Measurements from ENCODE around the gene RAD51B.
"Not testable (repeated sequence)": the region's sequence is repeated elsewhere in the genome, so short reads cannot be mapped to it uniquely, and the experiment has no call there.

The RAD51B gene

GRCh38 chr14:67987606-67988005 lies 168.0 kb downstream of the RAD51B start:
- DNase-seq, result no peak

DNA sequence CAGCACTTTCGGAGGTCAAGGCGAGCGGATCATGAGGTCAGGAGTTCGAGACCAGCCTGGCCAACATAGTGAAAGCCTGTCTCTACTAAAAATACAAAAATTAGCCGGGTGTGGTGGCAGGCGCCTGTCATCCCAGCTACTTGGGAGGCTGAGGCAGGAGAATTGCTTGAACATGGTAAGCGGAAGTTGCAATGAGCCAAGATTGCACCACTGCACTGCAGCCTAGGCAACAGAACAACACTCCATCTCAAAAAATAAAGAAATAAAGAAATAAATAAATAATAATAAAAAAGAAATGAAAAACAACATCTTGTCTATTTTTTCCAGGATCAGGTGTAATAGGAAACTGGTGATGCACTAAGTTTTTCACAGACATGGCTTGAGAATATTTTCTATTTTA lies 168.6 kb downstream of the RAD51B start:
- not testable (repeated sequence) for DNase-seq

- no peak for DNase-seq
These were observed 171.0 kb downstream of the RAD51B start for GRCh38 chr14:67990576-67990975.

DNA sequence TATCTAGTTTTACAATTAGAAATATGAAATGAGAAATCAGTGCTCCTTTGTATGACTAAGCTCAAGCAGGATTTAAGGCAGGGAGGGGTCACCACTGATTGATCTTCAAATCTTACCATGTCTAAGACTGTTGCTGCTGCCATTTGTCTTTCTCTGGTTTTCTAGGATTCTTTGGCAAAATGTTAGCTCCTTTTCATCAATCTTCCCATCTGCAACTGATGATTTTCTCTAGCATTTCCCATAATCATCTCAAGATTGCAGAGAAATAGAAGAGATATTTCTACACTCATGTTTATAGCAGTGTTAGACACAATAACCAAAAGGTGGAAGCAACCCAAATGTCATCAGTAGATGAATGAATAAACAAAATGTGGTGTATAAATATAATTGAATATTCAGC lies 175.0 kb downstream of the RAD51B start:
- no peak for DNase-seq

DNA sequence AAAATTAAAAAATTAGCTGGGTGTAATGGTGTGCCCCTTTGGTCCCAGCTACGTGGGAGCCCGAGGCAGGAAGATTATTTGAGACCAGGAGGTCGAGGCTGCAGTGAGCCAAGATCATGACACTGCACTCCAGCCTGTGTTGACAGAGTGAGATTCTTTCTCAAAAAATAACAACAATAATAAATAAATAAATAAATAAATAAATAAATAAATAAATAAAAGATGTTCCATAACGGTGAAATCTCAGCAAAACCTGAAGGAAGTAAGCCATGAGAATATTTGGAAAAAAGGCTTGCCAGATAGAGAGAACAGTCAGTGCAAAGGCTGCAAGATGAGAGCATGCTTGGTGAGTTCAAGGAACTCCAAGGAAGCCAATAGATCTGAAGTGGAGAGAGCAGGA lies 176.7 kb downstream of the RAD51B start:
- DNase-seq, result no peak

- no peak for DNase-seq
These were observed 179.3 kb downstream of the RAD51B start for GRCh38 chr14:67998834-67999233.

DNA sequence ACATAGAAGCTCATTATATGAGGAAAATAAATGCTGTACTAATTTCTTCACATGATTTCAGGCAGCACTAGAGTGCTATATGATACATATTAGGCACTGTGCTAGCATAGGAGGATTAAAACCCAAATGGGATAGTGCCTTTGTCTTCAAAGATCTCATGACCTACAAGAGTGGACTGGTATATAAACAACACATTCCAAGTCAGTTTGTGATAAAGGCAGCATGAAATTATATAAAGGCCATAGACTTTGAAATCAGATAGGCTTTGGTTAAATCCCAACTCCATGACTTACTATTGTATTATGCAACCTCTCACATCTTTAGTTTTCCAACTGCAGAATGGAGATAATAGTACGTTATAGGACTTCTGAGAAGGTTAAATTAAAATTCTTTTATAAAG lies 179.7 kb downstream of the RAD51B start:
- DNase-seq, result no peak

DNA sequence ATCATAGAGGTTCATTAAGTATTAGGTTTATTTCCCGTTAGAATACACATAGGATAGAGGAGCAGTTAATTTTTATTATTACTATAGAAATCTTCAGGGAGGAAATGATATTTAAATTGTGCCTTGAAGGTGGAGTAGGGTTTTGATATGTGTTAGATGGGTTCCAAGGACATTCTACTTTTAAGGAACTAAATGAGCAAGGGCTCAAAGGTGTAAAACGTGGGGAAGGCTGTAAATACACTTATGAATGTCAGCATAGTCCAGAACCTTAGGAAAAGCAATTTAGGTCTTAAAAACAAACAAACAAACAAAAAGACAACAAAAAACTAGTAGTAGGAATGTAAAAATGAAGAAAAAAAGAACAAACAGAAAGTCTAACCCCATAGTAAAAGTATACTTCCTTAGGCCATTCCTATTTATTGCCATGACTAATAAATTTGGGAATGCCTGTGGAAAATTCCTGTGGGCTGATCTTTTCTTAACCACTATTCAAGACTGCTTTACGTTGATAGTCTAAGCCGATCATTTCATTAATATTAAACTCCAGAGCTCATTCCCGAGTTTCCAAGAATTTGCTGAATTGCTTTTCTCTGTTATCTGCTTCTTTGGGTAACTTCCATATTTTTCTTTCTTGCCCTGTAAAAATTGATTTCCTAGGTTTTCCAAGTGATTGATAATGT lies 180.3 kb downstream of the RAD51B start:
- DNase-seq, result no peak

GRCh38 chr14:68000511-68000910 lies 180.9 kb downstream of the RAD51B start:
- no peak for DNase-seq

DNA sequence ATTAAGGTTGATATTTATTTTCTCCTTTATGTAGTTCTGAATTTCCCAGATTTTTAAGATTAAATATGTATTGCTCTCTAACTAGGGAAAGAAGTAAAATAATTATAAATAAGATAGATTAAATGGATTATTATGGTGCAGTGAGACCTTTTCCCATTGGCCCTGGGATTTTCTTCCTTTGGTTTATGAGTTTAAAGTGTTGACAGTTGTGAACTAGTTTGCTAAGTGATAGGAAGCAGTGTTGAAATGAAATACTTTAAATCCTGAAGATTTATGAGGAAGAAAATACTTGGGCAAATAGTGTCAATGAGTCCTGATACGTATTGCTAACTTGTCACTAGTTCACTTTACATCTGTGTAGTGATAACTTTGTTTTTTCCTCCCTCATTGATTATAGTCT lies 188.9 kb downstream of the RAD51B start:
- DNase-seq, result no peak

DNA sequence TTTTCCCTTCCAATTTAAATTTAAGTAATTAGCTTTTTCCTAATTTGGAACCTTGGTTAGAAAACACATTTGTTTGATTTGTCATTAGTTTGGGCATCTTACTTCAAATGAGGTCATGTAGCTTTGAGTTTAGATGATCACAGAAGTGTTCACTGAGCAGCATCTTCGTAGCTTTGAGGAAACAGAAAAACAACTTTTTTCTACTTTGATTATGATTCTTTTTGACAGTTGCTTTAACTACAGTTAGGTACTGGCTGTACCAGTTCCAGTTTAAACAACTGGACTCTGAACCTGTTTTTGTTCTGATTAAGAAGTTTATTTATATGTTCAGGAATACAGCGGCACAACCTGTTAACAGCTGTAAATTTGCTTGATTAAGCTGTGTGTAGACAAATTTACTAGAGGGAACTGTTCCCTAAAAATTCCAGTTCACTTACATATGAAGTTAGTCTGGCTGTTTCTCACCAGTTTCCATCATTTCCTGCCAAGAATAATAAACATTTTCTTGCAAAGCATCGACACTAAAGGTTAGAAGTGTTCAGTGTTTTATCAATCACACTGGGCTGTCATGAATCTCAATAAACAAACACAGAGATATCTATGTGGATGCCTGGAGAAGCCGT lies 191.9 kb downstream of the RAD51B start:
- no peak for DNase-seq

GRCh38 chr14:68012871-68013270 lies 193.3 kb downstream of the RAD51B start:
- no peak for DNase-seq

DNA sequence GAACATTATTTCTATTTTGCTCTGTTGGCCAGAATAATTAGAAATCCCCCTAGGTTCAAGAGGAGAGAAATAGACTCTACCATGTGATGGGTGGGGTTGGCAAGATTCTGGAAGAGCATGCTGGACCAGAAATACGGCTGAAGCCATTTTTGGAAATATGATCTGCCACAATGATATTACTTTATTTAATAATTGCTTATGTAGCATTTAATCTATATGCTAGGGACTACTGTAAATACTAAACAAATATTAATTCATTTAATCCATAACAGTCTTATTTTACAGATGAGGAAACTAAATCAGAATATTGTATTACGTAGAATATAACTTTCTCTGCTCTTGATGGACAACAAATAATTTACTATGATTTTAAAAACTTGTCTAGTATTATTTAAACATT lies 193.7 kb downstream of the RAD51B start:
- no peak for DNase-seq

DNA sequence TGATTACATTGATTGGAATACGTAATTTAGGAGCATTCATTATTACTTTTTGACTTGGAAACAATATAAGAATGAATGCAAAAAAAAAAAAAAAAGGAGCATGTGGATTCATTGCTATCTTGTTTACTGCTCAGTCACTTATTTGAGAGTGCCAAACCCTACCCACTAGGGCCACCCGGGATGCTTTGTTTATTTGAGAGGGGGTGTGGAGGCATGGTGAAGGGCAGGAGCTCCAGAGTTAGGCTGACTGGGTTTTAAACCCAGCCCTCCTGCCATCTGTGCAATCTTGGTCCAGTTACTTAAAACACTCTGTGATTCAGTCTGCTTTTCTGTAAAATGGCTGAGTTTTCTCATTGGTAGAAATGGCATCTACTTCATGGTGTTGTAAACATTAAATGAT lies 195.2 kb downstream of the RAD51B start:
- no peak for DNase-seq

- DNase-seq, result no peak
These were observed 196.0 kb downstream of the RAD51B start for GRCh38 chr14:68015356-68016254.

- DNase-seq, result no peak
These were observed 196.8 kb downstream of the RAD51B start for GRCh38 chr14:68016255-68016914.

DNA sequence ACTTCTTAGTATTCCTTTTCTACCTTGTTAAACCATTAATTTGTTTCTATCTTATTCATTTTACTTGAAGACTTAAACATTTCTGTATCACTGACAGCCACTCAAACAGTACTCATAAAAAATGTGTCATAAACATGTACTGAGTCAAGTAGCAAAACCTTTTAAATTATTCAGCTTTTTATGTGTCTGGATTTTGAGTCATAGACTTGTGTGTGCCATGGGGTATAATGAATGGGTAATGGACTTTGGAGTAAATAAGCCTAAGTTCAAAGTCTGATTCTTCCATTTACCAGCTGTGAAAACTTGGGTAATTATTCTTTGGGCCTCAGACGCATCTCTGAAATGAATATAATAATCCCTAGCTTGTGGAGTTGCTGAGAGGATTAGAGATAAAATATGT lies 199.0 kb downstream of the RAD51B start:
- no peak for DNase-seq

- DNase-seq, result no peak
These were observed 200.9 kb downstream of the RAD51B start for GRCh38 chr14:68020493-68020892.

DNA sequence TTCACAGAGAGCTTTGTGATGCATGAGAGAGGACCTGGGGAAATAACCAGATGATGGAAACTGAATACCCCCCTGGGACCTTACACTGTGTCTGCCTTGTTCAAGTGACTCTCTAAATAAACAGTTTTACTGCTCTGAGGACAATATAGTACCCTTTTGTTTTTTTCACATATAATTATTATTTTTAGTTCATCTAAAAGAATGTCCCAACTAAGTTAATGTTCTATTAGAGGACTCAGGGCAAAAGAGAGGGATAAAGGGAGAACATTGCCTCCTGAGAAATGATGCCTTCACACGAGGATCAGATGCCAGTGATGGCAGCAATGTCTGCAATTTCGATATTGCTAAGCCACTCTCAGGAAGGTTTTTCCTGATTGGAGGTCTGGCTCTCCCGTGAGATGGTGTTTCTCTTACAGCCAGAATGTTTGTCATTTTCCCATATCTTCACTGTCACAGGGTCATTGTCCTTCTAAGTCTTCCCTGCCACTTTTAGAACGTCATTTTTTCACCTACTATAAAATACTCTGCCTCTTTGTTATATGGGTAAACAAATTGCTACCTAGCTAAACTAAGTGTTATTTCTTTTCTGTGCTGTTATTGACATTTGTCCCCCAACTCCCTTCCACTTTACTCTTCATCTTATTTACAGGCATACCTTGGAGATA lies 201.6 kb downstream of the RAD51B start:
- no peak for DNase-seq

GRCh38 chr14:68027276-68027675 lies 207.7 kb downstream of the RAD51B start:
- no peak for DNase-seq

DNA sequence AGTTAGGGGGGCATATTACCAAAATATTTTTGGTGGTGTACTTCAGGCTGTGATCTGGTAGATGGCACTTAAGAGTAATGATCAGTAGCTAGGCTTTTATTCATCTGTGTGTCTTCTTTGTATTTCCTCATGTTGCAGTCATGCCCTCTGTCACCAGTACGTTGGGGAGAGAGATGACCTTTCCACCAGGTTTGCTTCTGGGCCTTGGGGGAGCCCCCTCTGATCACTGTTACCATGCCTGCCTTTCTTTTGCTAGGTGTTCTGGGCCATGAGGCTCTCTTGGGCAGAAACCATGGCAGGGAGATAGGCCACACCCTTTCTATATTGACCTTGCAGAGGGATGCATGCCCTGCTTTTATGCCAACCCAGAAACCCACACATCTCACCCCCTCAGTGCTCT lies 208.5 kb downstream of the RAD51B start:
- DNase-seq, result no peak

DNA sequence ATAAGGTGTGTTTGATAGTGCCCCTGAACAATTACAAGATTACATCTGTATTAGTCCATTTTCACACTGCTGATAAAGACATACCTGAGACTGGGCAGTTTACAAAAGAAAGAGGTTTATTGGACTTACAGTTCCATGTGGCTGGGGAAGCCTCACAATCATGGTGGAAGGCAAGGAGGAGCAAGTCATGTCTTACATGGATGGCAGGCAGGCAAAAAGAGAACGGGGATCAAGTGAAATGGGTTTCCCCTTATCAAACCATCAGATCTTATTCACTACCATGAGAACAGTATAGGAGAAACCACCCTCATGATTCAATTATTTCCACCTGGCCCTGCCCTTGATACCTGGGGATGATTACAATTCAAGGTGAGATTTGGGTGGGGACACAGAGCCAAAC lies 211.4 kb downstream of the RAD51B start:
- not testable (repeated sequence) for DNase-seq

- DNase-seq, result no peak
These were observed 212.6 kb downstream of the RAD51B start for GRCh38 chr14:68032154-68032553.

Measured in CD4-positive, alpha-beta T cell treated with Interleukin-21 for 1 hour (primary cell).